HG02943 (cell line): ENCODE data around the gene ABCF2.

Experiments
- ATAC-seq: cut with Tn5 transposase; IDR thresholded peaks from one replicate; pipeline ENCODE4 v1.9.1; 2021; ENCODE audit warnings: mild to moderate bottlenecking, low read depth, moderate library complexity; ENCODE audit not compliant: unreplicated experiment

Gene ABCF2

DNA sequence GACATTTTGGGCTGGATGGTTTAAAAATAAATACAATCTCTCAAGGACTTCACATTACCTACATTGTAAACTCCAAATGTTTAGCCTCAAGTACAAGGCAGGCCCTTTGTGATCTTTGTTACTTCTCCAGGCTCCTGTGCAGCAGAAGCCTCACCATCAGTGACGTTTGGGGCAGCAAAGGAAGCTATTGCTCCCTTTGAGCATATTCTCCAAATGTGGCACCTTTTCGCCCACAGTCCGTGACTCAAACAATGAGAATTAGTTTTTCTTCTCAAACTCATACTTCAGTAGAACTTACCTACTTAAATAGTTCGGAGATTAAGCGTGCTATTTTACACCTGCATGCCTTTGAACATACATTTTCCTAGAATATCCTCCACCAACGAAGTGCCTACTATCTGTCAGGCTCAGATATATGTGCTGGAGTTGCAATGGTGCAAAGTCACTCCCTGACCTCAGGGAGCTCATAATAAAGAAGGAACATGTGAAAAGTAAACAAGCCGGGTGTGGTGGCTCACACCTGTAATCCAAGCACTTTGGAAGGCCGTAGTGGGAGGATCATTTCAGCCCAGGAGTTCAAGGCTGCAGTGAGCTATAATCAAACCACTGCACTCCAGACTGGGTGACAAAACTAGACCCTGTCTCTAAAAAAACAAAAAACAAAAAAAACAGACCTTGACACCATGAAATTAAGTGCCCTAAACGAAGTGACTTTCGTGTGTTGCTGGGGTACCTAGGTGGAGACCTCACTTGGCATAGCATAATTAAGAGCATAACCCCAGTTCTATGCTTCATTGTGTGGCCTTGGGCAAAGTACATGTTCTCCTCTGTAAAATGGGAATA, 1.2 kb upstream of the ABCF2 start:
- ATAC-seq, result no peak

DNA sequence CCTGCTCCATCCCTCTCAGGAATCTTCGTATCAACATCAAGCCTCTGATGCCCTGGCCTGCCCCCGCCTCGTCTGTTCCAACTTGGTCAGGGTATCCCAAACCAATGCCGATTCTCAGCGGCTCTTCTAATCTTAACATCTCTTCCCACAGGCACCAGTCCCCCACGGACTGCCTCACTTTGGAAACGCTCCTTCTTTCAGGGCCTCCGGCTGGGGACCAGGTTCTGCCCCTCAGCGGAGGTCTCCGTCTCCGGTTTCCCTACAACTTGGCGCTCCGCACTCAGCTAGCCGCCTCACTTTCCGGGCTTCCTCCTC, 488 bp downstream of the ABCF2 start:
- no peak for ATAC-seq

DNA sequence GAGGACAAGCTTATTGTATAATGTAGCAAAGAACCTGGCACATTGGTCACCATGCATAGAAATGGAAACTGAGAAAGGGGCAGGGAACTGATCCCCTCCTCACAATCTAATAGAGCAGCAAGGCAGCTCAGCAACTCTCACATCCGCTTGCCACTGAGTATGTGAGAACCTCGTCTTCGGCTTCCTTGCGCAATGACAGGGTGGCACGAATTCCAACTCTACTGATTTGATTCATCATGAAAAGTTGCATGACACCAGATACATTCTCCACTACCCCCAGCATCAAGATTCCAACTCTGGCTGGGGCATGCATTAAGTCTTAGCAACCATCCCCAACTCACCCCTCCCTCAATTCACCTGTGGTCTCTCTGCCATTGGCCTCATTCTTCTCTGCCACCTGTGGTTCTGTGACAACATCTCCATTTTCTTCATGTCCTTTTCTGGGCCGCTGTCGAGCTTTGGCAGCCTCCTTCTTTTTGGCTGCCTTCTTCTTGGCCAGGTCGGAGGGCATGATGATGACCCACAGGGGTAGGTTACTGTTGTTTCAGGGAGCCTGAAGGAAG, 976 bp downstream of the ABCF2 start:
- no peak for ATAC-seq

DNA sequence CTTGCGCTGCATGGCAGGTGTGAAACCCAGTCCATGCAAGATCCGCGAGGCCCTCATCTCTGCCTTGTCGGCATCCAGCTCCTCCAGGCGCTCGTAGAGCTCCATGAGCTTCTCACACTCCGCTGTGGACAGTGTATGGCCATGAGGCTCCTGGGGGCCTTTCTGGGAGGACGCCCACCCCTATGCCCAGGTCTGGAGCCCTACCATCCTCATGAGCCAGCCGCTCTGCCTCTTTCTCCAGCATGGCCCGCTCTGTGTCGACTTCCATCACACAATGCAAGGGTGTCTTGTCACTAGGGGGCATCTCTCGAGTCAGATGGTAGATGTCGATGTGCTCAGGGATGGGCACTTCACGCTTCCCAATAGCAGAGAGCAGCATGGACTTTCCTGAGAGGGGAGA, 3.3 kb downstream of the ABCF2 start:
- no peak for ATAC-seq

DNA sequence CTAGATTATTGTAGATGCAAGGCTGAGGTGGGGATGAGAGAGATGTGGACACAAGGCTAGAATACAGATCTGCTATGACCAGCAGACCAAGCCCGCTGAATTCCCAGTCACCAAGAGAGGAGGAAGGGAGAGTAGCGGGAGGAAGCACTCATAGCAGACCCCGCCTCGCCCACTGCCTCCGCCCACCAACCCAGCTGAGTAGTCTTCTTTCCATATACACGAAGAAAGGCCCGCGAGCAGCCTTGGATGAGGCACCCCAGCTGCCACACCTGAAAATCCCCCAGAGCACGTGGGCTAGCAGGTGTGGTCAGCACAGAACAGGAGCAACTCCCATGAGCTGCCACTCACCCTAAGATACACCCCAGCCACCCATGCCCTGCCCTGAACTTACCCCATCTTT, 8.8 kb downstream of the ABCF2 start:
- ATAC-seq, result no peak

DNA sequence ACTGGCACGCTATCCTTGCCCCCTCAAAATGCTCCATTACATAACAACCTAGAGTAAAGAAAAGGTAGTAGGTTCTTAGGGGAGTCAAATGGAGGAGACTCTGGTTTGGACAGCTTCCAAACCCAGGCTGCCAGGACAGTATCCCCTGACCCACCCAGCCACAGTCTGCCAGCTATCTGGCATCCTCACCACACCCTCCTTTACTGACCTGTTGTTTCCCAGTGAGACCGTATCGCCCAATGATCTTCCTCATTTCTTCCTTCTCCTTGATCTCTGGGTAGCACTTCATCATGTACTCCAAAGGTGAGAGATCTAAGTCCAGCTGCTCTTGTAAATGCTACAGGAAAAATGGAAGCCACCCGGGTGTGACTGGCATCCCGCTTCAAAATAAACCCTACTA, 11.6 kb downstream of the ABCF2 start:
- no peak for ATAC-seq

DNA sequence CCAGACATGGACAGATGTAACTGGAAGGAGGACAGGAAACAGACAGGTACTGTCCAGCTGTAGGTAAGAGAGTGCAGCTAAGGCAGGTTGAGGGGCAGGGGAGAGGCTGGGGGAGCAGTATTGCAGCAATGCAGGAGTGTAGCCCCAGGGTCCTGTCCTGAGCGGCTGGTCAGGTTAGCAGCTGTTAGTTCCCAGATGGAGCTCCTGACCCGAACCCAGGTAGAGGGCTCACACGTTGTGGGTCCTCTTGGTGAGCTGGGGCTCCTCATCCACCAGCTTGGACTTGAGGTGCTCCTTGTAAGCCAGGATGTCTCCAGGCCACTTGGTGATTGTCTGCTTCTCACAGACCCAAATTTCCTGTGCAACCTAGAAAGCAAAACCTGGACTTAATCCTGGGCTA, 13.2 kb downstream of the ABCF2 start:
- no peak for ATAC-seq

DNA sequence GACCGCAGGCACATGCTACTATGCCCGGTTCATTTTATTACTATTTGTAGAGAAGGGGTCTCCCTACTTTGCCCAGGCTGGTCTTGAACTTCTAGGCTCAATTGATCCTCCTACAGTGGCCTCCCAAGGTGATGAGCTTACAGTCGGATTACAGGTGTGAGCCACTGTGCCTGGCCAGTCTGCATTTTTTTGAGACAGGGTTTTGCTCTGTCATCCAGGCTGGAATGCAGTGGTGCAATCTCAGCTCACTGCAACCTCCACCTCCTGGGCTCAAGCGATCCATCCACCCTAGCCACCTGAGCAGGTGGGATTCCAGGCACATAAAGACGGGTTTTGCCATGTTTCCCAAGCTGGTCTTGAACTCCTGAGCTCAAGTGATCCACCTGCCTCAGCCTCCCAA, 14.4 kb downstream of the ABCF2 start:
- no peak for ATAC-seq

DNA sequence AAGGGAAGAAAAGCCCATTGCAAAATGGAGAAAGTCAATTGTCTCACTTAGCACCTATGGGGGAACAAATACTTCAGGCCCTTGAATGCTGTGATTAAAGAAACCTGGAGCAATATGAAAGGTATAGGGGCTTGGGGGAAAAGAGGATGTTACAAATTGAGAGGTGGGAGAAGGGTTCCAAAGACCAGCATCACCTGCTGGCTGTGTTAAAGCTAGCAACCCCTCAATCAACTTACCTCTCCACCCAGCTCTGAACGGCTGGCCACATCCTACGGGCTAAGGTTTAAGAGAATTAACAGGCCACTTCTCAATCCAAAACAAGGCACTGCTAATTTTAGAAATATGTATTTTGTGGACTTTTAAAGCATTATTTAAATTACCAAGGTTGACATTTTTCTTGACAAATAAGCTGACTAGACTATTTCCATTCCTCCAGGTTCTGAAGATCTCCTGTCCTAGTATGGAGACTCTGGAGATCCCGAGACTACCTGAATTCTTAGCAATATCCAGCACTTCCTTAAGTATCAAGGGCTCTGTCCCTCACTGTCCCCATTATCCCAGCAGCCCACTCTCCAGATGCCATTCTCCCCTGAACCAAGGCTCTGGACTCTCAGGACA, 15.7 kb downstream of the ABCF2 start:
- no peak for ATAC-seq

DNA sequence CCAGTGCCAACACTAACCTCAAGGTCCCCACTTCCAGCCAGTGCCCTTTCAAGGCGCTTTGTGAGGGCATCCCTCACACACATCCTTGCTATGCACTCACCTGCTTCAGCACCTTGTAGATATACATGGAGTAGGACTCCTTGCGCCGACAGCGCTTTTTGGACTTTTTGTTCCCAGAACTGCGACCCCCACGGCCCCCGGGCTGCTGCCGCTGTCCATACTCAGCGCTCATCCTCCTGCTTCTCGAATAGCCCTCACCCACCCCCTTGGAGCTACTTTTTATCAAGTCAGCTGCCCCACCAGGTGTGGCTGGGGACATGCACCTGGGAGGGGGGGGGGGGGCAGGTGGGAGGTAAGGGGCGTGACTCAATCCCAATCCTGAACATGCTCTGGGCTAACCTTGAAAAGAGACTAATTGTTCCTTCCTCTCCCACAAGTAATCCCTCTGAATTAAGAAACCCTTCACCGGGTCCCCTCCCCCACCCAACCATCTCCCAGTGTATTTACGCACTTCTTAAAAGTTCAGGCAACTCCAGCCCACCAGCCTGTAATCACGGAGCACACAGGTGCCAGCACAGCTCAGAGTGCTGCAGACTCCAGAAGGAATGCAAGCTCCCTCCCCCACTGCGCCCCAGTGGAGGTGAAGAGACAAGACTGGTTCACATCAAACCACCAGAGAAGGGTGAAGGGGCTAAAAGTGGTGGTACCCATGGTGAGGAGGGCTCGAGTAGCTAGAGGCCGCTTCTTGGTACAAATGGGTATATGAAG, 16.7 kb downstream of the ABCF2 start, which contains the start of gene H2BK1:
Gene H2BK1, minus strand, starts transcription at position 402 of the 768 bp plus-strand sequence. Its CDS starts 170 bp downstream, at position 232.
- no peak for ATAC-seq

DNA sequence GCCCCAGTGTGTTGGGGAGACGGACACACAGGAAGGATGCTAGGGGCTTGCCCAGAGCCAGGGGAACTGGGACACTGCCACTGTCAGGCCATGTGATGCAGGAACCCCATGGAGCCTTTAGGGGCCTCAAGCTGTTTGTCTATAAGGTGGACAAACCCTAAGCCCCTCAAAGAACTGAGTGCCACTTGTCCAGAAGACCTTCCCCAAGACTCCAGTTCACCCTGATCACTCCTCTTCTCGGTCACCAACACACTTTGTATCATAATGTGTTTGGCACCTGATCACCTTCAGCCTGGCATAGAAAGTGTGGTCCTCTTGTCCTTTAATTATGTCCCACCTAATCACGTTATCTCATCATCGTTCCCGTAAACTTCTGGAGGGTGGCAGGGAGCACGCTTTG, 17.4 kb downstream of the ABCF2 start:
- ATAC-seq, result no peak

DNA sequence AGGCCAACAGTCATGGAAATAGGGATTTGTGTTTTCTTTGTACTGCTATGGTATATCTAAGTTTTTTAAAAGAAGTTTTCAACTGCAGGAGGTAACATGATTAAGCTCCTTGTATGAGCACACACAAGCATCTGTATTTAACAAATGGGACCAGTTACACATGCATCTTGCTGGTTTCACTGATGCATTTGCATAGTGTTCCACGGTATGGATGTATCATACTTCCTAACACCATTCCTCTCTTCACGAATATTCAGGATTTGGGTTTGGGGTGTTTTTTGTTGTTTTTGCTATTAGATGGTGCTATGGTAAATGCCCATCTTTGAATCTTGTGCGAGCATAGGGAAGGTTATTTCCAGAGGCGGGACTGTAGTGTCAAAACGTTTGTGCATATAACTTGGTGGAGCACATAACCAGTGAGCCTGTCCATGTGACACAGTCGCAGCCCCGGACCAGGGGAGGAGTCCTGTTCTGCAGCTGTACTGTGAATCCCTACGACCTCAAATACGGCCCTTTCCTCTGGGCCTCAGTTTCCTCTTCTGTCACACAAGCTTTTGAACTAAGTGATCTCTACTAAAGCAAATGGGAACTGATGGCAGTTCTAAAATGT, 18.6 kb downstream of the ABCF2 start:
- no peak for ATAC-seq

DNA sequence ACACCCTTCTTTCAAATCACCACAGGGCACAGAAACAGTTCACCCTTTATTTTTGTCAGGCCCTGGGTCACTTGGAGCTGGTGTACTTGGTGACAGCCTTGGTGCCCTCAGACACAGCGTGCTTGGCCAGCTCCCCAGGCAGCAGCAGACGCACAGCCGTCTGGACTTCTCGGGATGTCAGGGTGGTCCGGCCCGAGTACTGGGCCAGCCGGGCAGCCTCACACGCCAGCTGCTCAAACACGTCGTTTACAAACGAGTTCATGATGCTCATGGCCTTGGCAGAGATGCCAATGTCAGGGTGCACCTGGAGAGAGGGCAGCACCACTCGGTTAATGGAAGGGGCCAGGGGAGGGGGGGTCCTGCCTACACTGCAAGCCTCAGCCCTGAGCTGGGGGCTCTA, 19.2 kb downstream of the ABCF2 start:
- no peak for ATAC-seq

DNA sequence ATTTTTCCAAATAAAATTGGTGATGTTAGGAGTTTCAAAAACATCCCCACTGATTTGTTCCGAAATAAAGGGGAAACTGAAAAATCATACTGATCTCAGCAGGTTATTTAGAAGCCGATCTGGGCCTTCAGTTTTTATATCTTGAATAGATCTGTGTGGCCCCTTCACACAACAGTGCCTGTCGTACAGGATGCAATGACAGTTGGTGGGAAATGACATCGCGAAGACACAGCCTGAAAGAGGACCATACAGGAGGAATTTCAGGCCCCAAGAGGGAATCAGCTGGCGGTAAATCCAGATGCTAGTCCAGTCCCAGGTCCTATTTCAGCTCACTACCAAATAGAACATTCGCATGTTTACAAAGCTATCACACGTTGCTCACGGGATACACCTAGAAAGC, 19.7 kb downstream of the ABCF2 start:
- no peak for ATAC-seq

DNA sequence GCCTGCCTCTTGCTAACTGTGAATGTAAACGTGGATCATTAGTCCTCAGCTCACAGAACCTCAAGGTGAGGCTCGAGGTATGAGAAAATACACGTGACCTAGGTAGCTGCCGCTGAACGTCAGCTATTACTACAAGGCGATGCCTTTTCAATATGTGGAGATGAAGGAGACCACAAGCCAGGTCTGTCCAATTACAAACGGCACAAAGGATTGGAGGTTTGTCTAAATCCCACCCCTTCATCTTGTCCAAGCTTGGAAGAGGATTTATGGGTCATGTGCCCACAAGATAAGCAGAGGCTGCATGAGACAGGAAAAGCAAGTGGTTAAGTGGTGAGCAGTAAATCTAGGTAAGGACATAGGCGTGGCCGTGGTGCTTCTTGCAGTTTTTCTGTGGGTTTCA, 20.1 kb downstream of the ABCF2 start:
- no peak for ATAC-seq

DNA sequence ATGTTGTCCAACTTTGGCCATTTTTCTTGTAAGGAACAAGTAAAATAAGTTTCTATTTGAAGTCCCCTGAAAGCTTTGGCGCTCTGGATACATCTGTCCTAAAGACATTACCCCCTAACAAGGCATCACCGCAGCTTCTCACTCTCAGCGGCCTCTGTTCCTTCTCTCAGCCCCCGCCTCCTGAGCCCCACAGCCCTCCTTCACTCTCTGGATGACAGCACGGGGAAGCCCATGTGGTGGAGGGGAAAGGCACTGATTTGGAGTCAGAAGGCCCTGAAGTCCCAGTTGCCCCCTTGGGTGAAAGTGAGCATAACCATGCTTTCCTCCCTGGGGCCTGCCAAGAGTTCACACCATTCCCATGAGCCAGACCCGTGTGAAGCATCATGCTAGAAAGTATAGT, 21.3 kb downstream of the ABCF2 start:
- no peak for ATAC-seq

DNA sequence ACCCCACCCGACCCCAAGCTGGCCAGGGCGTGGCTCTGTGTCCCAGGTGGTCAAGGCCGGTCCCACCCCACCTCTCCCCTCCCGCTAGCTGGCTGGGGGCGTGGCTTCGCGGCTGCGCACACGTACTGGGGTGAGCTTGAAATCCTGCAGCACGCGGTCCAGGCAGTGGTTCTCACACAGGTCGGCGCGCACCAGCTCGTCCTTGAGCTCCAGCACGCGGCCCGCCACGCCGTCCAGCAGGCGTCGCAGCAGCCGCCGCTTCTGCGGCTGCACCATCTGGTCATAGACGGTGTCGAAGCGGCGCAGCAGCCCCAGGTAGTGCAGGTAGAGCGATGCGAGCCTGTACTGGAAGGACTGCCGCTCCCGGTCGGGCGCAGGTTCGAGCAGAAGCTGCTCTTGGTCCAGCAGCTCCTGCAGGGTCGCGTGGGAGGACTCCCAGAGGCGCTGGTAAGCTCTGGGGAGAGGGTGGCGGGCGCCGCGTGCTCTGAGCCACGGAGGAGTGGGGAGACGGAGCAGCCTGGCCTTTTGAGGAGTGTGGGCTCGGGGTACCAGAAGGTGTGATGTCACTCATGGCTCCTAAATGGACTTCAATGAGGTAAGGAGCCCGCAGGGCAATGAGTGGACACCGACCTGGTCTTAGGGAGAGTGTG, 22.5 kb downstream of the ABCF2 start:
- ATAC-seq, result no peak

DNA sequence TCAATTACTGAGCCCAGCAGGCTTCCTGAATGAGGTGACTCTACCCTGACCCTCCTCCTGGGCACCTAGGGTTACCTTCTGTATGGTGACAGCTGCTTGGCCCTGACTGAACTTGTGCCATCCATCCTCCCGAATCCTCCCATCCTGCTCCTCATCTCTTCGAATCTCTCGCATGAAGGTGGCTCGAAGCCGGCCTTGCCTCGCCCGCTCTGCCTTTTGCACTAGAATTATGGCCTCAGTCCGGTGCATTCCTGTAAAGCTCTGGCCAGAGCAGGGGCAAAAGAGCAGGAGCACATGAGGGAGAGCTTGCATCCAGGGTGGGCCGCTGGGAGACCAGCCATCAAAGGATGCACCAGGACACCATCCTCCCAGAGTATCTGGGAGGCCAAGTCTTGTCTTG, 24.2 kb downstream of the ABCF2 start:
- ATAC-seq, result no peak

DNA sequence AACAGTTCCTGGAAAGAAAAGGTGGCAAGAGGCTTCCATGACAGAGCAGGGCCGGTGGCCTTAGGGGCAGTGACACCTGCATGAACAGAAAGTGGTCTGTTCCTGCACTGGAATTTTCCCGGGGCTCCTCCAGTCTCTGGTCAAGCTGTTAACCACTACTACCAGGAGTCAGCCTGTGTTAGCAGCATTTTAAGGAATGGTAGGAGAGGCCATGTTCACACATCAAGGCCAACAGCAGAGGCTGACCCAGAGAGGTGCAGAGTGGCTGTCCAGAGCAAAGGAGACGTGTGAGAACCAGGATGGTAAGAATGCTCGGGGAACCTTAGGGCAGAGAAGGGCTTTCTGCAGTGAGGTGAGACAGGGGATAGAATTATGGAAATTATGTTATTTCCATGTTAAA, 25.3 kb downstream of the ABCF2 start:
- no peak for ATAC-seq

DNA sequence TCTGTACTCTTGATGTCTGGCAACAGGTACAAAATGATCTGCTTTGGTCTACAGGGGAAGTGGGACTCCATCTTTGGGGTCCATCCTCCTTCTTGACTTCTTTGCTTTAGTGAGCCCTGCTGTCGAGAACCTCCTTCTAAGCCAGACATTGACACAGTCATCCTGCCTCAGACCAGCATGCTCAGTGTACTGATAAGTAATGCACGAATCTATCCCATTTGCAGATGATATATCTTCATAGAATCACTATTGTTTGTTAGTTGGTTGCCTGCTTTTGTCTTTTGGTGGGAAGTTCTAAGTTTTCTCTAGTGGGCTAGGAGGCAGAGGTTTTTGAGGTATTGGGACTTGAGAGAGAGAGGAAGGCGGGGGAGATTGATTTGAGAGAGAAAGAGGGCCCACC, 25.7 kb downstream of the ABCF2 start:
- no peak for ATAC-seq
